Brain microvascular endothelial cell (primary cell): ENCODE measurements around the gene PHLDB2.

Experiments
- DNase-seq: peaks from one replicate; pipeline ENCODE4 v3.0.0-alpha.2; 2020
- H3K27ac ChIP-seq: fragments of 250-450 bp; sonication (Bioruptor Pico); 2 replicates; pipeline ENCODE4 v1.5.1; 2020; ENCODE audit warnings: mild to moderate bottlenecking, moderate library complexity
- H3K27me3 ChIP-seq: fragments of 250-450 bp; sonication (Bioruptor Pico); replicated peaks from 2 replicates; pipeline ENCODE4 v1.5.1; 2020; ENCODE audit warnings: mild to moderate bottlenecking
- H3K36me3 ChIP-seq: fragments of 250-450 bp; sonication (Bioruptor Pico); replicated peaks from 2 replicates; pipeline ENCODE4 v1.5.1; 2020; ENCODE audit warnings: mild to moderate bottlenecking
- H3K4me3 ChIP-seq: 2 replicates; pipeline ENCODE4 v1.5.1; 2011; ENCODE audit warnings: low read depth, mild to moderate bottlenecking, control low read depth, low read length, moderate library complexity
- CTCF ChIP-seq: IDR thresholded peaks from 2 replicates; pipeline ENCODE4 v1.5.1; 2011; ENCODE audit warnings: low read depth, mild to moderate bottlenecking, moderate library complexity, low read length, control low read depth, inconsistent platforms; ENCODE audit errors: missing control alignments
- in situ Hi-C: cut with HindIII; loops from 2 replicates; pipeline ENCODE4 v1.10.0; 2017; ENCODE audit warnings: low sequenced_read_pairs, low pct_ligation_motif_present

PHLDB2 gene

DNA sequence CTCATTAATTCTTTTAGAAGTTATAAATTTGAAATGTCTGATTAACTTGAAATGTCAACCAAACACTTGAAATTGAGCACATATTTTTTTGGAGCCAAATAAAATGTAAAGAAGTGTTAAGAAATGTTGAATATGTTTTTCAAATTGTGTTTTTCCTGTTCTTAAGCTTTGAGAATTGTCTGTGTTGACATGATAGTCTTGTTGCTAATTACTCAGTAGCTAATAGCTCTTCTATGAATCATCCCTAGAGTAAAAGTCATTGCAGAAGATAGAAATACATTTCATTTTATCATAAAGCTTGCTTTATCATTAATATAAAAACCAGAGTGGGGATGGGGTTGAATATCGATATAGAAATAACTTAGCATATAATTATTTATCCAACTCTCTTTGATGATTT, 77.9 kb downstream of the PHLDB2 start:
- Histone ChIP-seq H3K36me3 (peaks cover 37% of the 10 kb centered on the region), H3K27ac (peak overlapping the region; percentile 94), H3K4me3 (no peak overlapping the region), H3K27me3 (no peaks in the 10 kb centered on the region)
- no peak for TF ChIP-seq CTCF
- DNase-seq: no peak
- in situ Hi-C loops: no loop called here

DNA sequence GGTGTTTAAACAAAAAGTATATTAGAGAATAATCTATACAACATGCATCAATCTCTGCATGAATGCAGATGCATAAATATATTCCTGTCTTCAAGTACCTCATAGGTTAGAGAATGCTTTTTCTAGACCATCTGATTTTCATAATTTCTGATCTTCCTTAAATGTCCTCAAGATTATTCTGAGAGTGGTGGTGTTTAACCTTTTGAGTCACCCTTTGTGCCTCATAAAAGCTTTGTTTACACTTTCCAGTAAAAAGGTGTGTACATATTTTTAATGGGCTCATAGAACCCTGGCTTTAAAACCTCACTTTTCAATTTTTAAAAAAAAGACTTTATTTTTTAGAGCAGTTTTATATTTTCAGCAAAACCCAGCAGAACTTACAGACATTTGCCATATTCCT, 78.8 kb downstream of the PHLDB2 start:
- in situ Hi-C loops: no loop called here
- Histone ChIP-seq H3K27ac (no peak overlapping the region), H3K36me3 (peaks cover 37% of the 10 kb centered on the region), H3K4me3 (no peak overlapping the region), H3K27me3 (no peaks in the 10 kb centered on the region)
- TF ChIP-seq CTCF: no peak
- DNase-seq: no peak

GRCh38 chr3:111939873-111940272, 80.8 kb downstream of the PHLDB2 start:
- in situ Hi-C loops: no loop called here
- peaks cover 39% of the 10 kb centered on the region for H3K36me3 ChIP-seq
- no peak overlapping the region for H3K27ac ChIP-seq
- no peak for TF ChIP-seq CTCF
- no peaks in the 10 kb centered on the region for H3K27me3 ChIP-seq
- DNase-seq: no peak
- no peak overlapping the region for H3K4me3 ChIP-seq

- in situ Hi-C loops: no loop called here
- no peak for DNase-seq
- Histone ChIP-seq H3K4me3 (no peak overlapping the region), H3K27ac (no peak overlapping the region), H3K36me3 (peaks cover 55% of the 10 kb centered on the region), H3K27me3 (no peaks in the 10 kb centered on the region)
- TF ChIP-seq CTCF: no peak
These were observed 84.5 kb downstream of the PHLDB2 start for GRCh38 chr3:111943533-111943932.

- Histone ChIP-seq H3K27ac (no peak overlapping the region), H3K36me3 (peaks cover 53% of the 10 kb centered on the region), H3K27me3 (no peaks in the 10 kb centered on the region), H3K4me3 (no peak overlapping the region)
- DNase-seq: no peak
- in situ Hi-C loops: no loop called here
- TF ChIP-seq CTCF: no peak
These were observed 85.3 kb downstream of the PHLDB2 start for GRCh38 chr3:111944372-111944771.

GRCh38 chr3:111947231-111947630, 88.2 kb downstream of the PHLDB2 start:
- Histone ChIP-seq H3K27me3 (no peaks in the 10 kb centered on the region), H3K36me3 (peaks cover 34% of the 10 kb centered on the region), H3K4me3 (no peak overlapping the region), H3K27ac (peak overlapping the region; percentile 11)
- DNase-seq: peak; percentile 50
- in situ Hi-C loops: no loop called here
- TF ChIP-seq CTCF: no peak
